Stimulated activated CD8-positive, alpha-beta memory T cell treated with anti-CD3 and anti-CD28 coated beads, Interleukin-2, amount 100 ng/mL, for 1 hour (primary cell): ENCODE results near the gene CLGN.

Experiments
- DNase-seq, 2 donors: peaks; one replicate each; pipeline ENCODE4 v3.0.0-alpha.2; 2020; ENCODE audit warnings: low read depth in 2 of 2

The CLGN gene

GRCh38 chr4:140382732-140383131 is 44.7 kb downstream of the CLGN start:
- DNase-seq: no peak

GRCh38 chr4:140374130-140374477 is 53.3 kb downstream of the CLGN start:
- no peak for DNase-seq

- DNase-seq: peak; percentile 91
These were observed 53.9 kb downstream of the CLGN start, which contains the start of gene SCOC for GRCh38 chr4:140373328-140374129. Gene SCOC (plus strand): TSS chr4:140373646. CDS start chr4:140379171, 5,525 bp downstream.

- no peak for DNase-seq
These were observed 54.6 kb downstream of the CLGN start for GRCh38 chr4:140372751-140373327.

GRCh38 chr4:140368686-140369085 is 58.8 kb downstream of the CLGN start:
- no peak for DNase-seq

GRCh38 chr4:140367738-140368137 is 59.7 kb downstream of the CLGN start:
- DNase-seq: no peak

GRCh38 chr4:140363558-140363957 is 63.9 kb downstream of the CLGN start:
- DNase-seq: no peak

GRCh38 chr4:140363051-140363450 is 64.4 kb downstream of the CLGN start:
- DNase-seq: no peak

- no peak for DNase-seq
These were observed 66.3 kb downstream of the CLGN start for GRCh38 chr4:140361099-140361498.

- peak; percentile 35 to 59 for DNase-seq
These were observed 67.7 kb downstream of the CLGN start for GRCh38 chr4:140359562-140360427.

- DNase-seq: no peak
These were observed 69.2 kb downstream of the CLGN start for GRCh38 chr4:140358281-140358680.

- DNase-seq: no peak
These were observed 69.6 kb downstream of the CLGN start for GRCh38 chr4:140357868-140358267.

GRCh38 chr4:140355288-140355687 is 72.2 kb downstream of the CLGN start:
- DNase-seq: no peak

GRCh38 chr4:140353786-140354185 is 73.7 kb downstream of the CLGN start:
- DNase-seq: no peak

- no peak for DNase-seq
These were observed 76.1 kb downstream of the CLGN start for GRCh38 chr4:140351093-140352075.

- DNase-seq: no peak
These were observed 77.6 kb downstream of the CLGN start for GRCh38 chr4:140349816-140350215.

GRCh38 chr4:140346136-140346535 is 81.3 kb downstream of the CLGN start:
- no peak for DNase-seq

GRCh38 chr4:140344621-140345020 is 82.8 kb downstream of the CLGN start:
- DNase-seq: no peak

GRCh38 chr4:140344101-140344500 is 83.3 kb downstream of the CLGN start:
- no peak for DNase-seq

- DNase-seq: no peak
These were observed 84.1 kb downstream of the CLGN start for GRCh38 chr4:140343303-140343702.

- no peak for DNase-seq
These were observed 84.8 kb downstream of the CLGN start for GRCh38 chr4:140342620-140343019.
